ENCODE data around the gene SMAD6.

Gene SMAD6

GRCh38 chr15:66670762-66671580 lies 31.1 kb upstream of the SMAD6 start:
- H3K36me3 Mint-ChIP-seq (ENCODE audit: low read depth) = peaks cover 4% of the 10 kb centered on the region

DNA sequence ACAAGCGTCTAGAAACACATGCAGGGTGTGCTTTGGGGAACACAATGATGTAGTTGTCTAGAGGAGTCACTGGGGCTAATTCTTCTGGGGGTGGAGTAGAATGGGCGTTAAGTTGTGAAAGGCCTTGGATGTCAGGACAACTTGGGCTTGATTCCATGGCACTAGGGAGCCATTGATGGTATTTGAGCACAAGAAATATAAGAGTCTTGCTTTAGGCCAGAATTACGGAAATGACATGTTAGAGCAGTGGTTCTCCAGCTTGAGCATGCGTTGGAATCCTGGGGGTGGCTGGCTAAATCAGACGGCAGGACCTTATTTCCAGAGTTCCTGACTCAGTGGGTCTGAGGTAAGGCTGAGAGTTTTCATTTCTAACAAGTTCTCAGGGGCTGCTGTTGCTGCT lies 29.2 kb upstream of the SMAD6 start:
- TF ChIP-seq, protein P1, sequence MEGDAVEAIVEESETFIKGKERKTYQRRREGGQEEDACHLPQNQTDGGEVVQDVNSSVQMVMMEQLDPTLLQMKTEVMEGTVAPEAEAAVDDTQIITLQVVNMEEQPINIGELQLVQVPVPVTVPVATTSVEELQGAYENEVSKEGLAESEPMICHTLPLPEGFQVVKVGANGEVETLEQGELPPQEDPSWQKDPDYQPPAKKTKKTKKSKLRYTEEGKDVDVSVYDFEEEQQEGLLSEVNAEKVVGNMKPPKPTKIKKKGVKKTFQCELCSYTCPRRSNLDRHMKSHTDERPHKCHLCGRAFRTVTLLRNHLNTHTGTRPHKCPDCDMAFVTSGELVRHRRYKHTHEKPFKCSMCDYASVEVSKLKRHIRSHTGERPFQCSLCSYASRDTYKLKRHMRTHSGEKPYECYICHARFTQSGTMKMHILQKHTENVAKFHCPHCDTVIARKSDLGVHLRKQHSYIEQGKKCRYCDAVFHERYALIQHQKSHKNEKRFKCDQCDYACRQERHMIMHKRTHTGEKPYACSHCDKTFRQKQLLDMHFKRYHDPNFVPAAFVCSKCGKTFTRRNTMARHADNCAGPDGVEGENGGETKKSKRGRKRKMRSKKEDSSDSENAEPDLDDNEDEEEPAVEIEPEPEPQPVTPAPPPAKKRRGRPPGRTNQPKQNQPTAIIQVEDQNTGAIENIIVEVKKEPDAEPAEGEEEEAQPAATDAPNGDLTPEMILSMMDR (IDR thresholded peaks at IDR 0.05) = no peak
- peaks cover 1% of the 10 kb centered on the region for H3K36me3 Mint-ChIP-seq (ENCODE audit: low read depth)
- no peak for DNase-seq
- H3K4me3 Mint-ChIP-seq = no peak overlapping the region
- H3K27me3 Mint-ChIP-seq (ENCODE audit: low read depth, poor library complexity) = peaks cover 4% of the 10 kb centered on the region
- H3K27ac Mint-ChIP-seq = peak overlapping the region; percentile 54
- peaks cover 50% of the 10 kb centered on the region for H3K4me1 Mint-ChIP-seq
- peaks cover 2% of the 10 kb centered on the region for H3K9me3 Mint-ChIP-seq

More at GRCh38 chr15:66670762-66671580, 31.1 kb upstream of the SMAD6 start:
- peak; percentile 57 for DNase-seq
- Mint-ChIP-seq H3K27me3 (ENCODE audit: low read depth, poor library complexity) (peaks cover 3% of the 10 kb centered on the region), H3K4me1 (peaks cover 42% of the 10 kb centered on the region), H3K9me3 (peaks cover 11% of the 10 kb centered on the region), H3K27ac (no peak overlapping the region), H3K4me3 (no peak overlapping the region)
- TF ChIP-seq, protein P1 (IDR thresholded peaks at IDR 0.05) = no peak

DNA sequence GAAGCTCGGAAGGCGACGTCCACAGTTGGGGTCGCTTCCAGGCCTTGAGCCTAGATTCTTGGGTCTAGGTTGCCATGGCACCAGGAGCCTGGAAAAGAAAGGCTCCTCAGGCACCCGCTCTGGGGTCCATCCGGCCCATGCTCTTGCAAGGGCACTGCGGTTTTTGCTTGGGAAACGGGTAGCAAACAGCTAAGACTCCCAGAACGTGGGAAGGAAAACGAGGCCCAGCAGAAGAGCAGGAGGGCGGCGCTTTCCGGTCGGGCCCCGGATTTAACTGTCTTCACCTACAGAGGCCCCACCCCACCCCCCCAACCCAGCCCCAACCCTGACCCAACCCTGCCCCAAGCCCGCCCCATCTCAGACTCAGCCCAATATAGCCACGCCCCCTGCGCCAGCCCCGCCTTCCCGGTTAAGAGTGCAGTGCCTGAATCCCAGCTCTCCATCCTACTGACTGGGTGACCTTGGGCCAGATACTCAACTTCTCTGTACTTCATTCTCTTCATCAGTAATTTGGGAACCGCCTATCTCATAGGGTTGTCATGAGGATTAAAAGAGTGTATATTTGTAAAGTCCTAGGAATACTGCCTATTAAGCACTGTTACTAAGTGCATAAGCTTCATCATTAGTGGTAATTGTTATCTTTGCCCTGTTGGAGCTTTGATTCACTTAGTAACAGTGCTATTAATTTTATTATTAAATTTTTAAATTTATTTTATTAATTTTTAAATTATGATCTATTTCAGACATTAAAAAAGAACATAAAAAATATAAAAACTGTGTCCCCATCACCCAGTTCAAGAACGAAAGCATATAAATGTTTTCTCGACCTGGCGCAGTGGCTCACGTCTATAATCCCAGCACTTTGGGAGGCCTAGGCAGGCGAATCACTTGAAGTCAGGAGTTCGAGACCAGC lies 28.4 kb upstream of the SMAD6 start:
- Mint-ChIP-seq H3K36me3 (ENCODE audit: low read depth) (no peaks in the 10 kb centered on the region), H3K27ac (no peak overlapping the region), H3K27me3 (ENCODE audit: low read depth, poor library complexity) (peaks cover 4% of the 10 kb centered on the region), H3K9me3 (no peaks in the 10 kb centered on the region), H3K4me3 (no peak overlapping the region), H3K4me1 (peaks cover 58% of the 10 kb centered on the region)
- TF ChIP-seq, protein P1 (IDR thresholded peaks at IDR 0.05) = no peak
- peak; percentile 86 for DNase-seq

DNA sequence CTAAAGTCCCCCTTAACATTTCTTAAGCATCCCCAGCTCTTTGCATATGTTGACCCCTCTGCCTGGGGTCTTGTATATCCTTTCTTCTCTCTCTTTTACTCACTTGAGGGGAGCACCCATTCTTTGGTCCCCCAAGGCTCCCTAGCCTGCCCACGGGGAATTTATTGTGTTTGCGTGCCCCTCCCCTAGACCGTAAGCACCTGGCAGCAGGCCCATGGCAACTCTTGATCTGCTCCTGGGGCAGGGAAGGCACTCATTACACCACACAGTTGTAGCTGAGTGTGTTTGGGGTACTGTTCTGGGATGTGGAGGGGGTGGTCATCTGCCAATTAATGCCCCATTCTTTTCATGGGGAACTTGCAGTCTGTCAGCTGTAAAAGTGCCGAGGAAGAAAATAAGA lies 27.3 kb upstream of the SMAD6 start:
- H3K27me3 Mint-ChIP-seq (ENCODE audit: low read depth, poor library complexity) = peaks cover 4% of the 10 kb centered on the region
- no peak overlapping the region for H3K4me3 Mint-ChIP-seq
- no peak overlapping the region for H3K27ac Mint-ChIP-seq
- TF ChIP-seq, protein P1 (IDR thresholded peaks at IDR 0.05) = no peak
- no peaks in the 10 kb centered on the region for H3K36me3 Mint-ChIP-seq (ENCODE audit: low read depth)
- peaks cover 62% of the 10 kb centered on the region for H3K4me1 Mint-ChIP-seq
- no peak for DNase-seq
- H3K9me3 Mint-ChIP-seq = no peaks in the 10 kb centered on the region

GRCh38 chr15:66675446-66675845 lies 26.6 kb upstream of the SMAD6 start:
- Mint-ChIP-seq H3K4me3 (no peak overlapping the region), H3K27ac (no peak overlapping the region), H3K4me1 (peaks cover 65% of the 10 kb centered on the region), H3K9me3 (peaks cover under 1% of the 10 kb centered on the region), H3K36me3 (ENCODE audit: low read depth) (no peaks in the 10 kb centered on the region), H3K27me3 (ENCODE audit: low read depth, poor library complexity) (peaks cover 4% of the 10 kb centered on the region)
- TF ChIP-seq, protein P1 (IDR thresholded peaks at IDR 0.05) = no peak
- no peak for DNase-seq
